NCI-H446 treated with DMSO at 0.1 percent for 48 hours (cell line): ENCODE measurements around the gene LONP1.

Source experiments
- DNase-seq: peaks from one replicate; lab custom pipeline; 2025; lab: John Stamatoyannopoulos, UW

The LONP1 gene

GRCh38 chr19:5678071-5678718 is 41.8 kb downstream of the LONP1 start:
- no peak for DNase-seq

- DNase-seq = no peak
Measured at GRCh38 chr19:5677580-5677979, 42.4 kb downstream of the LONP1 start.

GRCh38 chr19:5677136-5677535 is 42.8 kb downstream of the LONP1 start:
- DNase-seq = no peak

GRCh38 chr19:5676772-5677105 is 43.2 kb downstream of the LONP1 start:
- DNase-seq = no peak

- no peak for DNase-seq
Measured at GRCh38 chr19:5676105-5676771, 43.7 kb downstream of the LONP1 start.

GRCh38 chr19:5674714-5675113 is 45.2 kb downstream of the LONP1 start:
- DNase-seq = no peak

GRCh38 chr19:5673752-5674151 is 46.2 kb downstream of the LONP1 start:
- no peak for DNase-seq

GRCh38 chr19:5672708-5673459 is 47.1 kb downstream of the LONP1 start:
- DNase-seq = no peak

GRCh38 chr19:5671600-5671999 is 48.3 kb downstream of the LONP1 start:
- no peak for DNase-seq

- DNase-seq = no peak
Measured at GRCh38 chr19:5669212-5669611, 50.7 kb downstream of the LONP1 start.

GRCh38 chr19:5667751-5668271 is 52.1 kb downstream of the LONP1 start:
- no peak for DNase-seq

- DNase-seq = no peak
Measured at GRCh38 chr19:5666921-5667610, 52.9 kb downstream of the LONP1 start.

- no peak for DNase-seq
Measured at GRCh38 chr19:5665781-5666513, 54.0 kb downstream of the LONP1 start.

- DNase-seq = no peak
Measured at GRCh38 chr19:5664515-5664914, 55.4 kb downstream of the LONP1 start.

- no peak for DNase-seq
Measured at GRCh38 chr19:5663904-5664303, 56.0 kb downstream of the LONP1 start.

GRCh38 chr19:5661483-5661882 is 58.5 kb downstream of the LONP1 start:
- no peak for DNase-seq

GRCh38 chr19:5655412-5655811 is 64.5 kb downstream of the LONP1 start:
- DNase-seq = no peak

- no peak for DNase-seq
Measured at GRCh38 chr19:5654931-5655330, 65.0 kb downstream of the LONP1 start.

GRCh38 chr19:5652261-5652660 is 67.7 kb downstream of the LONP1 start:
- DNase-seq = no peak

GRCh38 chr19:5651361-5651760 is 68.6 kb downstream of the LONP1 start:
- DNase-seq = no peak

- DNase-seq = no peak
Measured at GRCh38 chr19:5648464-5648863, 71.5 kb downstream of the LONP1 start.

GRCh38 chr19:5646703-5647102 is 73.2 kb downstream of the LONP1 start:
- DNase-seq = no peak
